ENCODE measurements around the gene GSTM1.
"Not testable (repeated sequence)": the region's sequence is repeated elsewhere in the genome, so short reads cannot be mapped to it uniquely, and the experiment has no call there.

The GSTM1 gene

DNA sequence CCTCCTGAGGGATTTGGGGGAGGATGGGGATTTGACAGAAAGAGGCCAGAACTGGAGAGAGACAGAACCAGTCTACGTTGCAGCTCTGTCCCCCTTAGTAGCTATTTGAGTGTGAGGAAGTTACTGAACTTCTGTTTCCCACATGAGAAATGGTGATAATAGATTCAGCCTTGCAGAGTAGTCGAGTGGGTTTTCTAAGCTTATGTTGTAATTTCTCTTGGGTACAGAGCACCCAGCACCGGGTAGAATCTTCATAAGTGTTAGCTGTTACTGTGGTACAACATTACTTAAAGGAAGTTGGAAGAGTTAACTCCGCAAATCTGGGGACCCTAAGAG is 27.0 kb upstream of the GSTM1 start:
- not testable (repeated sequence) for DNase-seq

DNA sequence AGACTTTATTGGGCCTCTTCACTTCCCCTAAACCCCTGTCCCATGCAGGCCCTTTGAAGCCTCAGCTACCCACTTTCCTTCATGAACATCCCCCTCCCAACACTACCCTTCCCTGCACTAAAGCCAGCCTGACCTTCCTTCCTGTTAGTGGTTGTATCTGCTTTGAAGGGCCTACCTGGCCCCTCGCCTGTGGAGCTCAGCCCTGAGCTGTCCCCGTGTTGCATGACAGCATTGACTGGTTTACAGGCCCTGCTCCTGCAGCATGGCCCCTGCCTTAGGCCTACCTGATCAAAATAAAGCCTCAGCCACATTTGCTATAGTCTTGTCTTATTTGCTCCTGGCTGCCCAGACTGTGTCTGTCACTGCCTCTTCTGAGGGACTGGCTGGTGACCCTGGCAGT is 26.2 kb upstream of the GSTM1 start:
- DNase-seq, result no peak

DNA sequence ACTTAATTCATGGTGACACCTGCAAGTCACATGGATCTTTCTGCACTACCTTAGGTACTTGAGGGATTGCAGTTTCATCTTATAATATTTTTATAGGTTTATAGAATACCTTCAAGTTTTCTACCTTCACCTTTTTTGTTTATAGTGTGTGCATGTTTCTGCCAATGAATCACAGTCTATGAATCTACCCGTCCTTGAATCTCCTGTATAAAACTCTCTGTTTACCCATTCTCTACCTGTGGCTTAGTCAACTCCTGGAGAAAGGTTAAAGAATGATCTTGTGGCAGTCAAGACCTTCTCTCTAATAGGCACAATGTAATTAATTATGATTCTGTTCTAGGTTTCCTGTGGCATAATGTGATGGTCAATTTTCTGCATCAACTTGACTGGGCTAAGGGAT is 22.9 kb upstream of the GSTM1 start:
- DNase-seq, result no peak

DNA sequence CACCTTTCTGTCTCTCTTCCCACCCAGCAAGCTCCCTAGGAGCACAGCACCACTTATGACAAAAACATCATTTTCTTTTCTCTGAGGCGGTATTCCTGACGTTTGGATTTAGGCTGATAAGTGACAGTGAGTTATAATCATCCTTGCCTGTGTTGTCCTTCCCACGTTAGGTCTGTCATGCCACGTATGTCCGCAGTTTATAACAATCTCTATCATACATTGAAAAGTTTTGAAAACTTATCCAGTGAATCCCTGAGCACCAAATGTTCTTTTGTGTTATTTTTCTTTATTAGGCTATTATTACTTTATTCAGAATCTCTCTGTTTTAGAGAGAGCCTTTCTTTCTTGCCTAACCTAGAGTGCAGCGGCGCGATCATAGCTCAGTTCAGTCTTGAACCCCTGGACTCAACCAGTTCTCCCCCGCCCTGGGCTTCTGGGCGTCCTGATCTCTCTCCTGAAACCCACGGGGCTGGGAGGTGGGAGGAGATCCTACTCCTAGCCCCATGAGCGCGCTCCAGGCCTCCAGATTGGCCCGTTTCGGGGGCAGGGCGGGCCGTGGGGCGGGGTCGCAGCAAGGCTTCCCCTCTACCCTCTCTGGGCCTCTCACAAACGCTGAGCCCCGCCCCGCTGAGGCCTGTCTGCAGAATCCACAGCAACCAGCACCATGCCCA is 20.0 kb upstream of the GSTM1 start, which contains the start of gene GSTM2:
TSS of gene GSTM2 (plus strand) at position 606 of the 671 bp plus-strand sequence. CDS start at position 665, 59 bp downstream.
- DNase-seq, result peak; percentile 87 to 90

DNA sequence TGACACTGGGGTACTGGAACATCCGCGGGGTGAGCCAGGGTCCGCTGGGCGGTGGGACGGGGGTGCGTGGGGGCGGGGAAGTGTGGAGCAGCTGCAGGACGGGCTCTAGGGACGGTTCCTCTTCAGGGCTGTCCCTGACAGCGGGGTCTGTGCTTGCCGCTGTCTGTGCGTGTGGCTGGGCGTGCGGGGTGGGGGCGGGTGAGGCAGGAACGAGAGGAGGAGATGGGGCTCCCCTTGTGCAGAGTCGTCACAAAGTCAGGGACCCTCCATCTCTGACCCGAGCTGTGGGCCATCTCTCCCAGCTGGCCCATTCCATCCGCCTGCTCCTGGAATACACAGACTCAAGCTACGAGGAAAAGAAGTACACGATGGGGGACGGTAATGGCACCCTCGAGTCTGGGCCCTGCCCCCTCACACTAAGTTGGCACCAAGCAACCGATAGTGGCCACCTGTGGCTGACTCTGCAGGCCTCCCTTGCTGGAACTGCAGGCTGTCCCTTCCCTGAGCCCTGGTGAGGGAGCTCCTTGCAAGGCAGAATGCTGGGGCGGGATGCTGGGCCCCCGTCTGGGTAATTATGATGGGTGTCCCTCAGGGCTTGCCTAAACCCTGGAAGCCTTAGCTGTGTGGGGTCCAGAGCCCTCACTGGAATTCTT is 19.4 kb upstream of the GSTM1 start:
- DNase-seq, result no peak

DNA sequence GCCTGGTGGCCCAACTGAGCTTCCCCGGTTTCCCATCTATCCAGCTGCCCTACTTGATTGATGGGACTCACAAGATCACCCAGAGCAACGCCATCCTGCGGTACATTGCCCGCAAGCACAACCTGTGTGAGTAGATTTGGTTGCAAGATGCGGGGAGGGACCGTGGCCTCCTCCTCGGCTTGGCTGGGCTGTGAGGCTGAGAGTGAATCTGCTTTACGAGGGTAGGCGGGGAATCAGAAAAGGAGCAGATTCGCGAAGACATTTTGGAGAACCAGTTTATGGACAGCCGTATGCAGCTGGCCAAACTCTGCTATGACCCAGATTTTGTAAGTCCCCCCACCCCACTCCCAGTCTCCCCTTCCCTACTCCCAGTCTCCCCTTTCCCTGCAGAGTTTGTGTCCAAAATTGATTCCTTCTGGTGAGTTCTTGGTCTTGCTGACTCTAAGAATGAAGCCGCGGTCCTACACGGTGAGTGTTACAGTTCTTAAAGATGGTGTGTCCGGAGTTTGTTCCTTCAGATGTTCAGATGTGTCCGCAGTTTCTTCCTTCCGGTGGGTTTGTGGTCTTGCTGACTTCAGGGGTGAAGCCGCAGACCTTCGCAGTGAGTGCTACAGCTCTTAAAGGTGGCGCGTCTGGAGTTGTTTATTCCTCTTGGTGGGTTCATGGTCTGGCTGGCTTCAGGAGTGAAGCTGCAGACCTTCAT is 18.2 kb upstream of the GSTM1 start:
- no peak for DNase-seq

DNA sequence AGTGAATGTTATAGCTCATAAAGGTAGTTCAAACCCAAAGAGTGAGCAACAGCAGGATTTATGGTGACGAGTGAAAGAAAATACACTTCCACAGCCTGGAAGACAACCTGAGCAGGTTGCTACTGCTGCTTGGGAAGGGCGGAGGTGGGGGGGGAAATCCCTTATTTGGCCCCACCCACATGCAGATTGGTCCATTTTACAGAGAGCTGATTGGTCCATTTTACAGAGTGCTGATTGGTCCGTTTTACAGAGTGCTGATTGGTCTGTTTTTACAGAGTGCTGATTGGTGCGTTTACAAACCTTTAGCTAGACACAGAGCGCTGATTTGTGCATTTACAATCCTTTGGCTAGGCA is 17.7 kb upstream of the GSTM1 start:
- not testable (repeated sequence) for DNase-seq

DNA sequence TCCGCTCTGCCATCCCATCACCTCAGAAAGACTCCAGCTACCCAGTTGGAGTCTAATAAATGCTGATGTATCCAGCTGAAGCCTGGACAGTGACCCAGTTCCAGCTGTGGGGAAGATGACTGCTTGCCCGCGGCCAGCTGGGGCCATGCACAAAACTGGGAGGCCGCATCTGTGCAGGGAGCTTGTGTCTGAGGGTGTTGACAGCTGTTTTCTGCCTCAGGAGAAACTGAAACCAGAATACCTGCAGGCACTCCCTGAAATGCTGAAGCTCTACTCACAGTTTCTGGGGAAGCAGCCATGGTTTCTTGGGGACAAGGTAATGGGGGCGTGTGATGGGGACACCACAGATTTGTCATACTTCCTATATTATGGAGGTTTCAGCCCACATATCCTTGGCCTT is 16.6 kb upstream of the GSTM1 start:
- DNase-seq, result no peak

DNA sequence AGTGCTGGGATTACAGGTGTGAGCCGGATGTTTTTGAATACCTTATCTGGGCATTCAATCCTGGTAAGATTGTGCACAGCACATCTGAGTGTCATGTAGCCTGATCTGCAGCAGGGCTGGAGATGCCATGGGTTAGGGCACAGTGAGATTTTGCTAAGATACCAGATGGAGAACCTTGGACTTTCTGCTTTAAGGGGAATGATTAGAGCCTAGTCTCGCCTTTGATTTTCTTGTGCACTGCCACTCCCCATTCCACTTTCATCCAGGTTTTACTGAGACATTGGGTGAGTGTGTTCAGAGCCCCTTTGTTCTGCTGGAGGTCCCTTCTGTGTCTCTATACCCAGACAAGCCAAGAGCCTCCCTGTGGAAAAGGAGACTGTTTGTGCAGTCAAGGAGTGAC is 13.8 kb upstream of the GSTM1 start:
- DNase-seq, result not testable (repeated sequence)

DNA sequence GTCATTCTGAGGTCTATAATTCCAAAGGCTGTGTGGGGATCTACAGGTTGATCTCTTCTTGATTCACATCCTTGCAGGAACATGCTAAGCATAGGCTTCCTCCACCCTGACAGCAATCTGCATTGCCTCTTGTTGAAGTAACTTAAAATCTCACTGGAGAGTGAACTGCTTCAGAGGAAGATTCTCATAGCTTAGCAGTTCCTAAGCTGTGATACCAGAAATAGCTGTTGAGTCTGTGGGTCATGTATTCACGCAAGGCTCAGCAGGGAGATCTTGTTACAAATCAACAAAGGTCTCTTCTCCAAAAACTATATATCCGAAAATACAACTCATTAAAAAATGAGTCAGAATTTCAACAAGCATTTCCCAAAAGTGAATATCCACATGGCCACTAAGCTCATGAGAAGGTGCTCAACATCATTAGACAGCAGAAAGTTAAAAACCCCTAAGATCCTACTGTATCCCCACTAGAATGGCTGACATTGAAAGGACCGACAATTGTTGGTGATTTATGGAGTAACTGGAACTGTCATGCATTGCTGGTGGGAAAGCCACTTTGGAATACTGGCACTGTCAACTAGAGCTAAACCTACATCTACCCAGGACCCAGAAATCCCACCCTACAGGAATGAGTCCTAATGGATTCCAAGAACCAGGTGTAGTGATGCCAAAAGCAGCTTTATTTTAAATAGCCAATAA is 10.8 kb upstream of the GSTM1 start:
- DNase-seq, result not testable (repeated sequence)

DNA sequence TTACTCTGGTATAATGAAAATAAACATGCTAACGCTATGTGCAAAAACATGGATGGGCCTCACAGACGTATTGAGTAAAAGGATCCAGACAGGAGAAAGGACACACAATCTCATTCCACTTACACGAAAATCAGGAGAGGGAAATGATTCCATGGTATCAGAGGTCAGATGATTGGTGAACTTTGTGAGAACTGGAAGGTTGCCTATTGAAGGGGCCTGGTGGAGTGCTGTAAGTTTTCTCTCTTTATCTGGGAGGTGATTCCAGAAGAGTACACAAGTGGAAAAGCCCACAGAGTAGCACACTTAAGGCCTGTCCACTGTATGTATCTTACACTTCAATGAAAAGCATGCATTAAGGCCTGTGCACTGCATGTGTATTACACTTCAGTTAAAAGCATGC is 10.2 kb upstream of the GSTM1 start:
- no peak for DNase-seq

DNA sequence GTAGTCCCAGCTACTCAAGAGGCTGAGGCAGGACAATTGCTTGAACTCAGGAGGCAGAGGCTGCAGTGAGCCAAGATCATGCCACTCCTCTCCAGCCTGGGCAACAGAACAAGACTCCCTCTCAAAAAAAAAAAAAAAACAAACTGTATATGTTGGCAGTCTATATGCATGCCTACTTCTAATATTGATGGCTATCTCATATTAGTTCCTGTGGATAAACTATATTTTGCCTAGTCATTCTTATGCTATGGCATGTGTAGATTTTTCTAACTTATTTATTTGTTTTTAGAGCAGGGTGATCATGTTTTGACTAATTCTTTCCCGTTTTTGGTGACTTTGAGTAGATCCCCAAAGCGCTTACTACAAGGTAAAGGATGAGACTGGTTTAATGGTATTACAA is 9.0 kb upstream of the GSTM1 start:
- DNase-seq, result not testable (repeated sequence)

DNA sequence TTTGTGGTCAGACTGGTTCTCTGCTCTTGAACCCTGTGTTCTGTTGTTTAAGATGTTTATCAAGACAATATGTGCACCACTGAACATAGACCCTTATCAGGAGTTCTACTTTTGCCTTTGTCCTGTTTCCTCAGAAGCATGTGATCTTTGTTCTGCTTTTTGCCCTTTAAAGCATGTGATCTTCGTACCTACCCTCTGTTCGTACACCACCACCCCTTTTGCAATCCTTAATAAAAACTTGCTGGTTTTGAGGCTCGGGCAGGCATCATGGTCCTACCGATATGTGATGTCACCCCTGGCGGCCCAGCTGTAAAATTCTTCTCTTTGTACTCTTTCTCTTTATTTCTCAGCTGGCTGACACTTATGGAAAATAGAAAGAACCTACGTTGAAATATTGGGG is 2.8 kb upstream of the GSTM1 start:
- DNase-seq, result not testable (repeated sequence)

DNA sequence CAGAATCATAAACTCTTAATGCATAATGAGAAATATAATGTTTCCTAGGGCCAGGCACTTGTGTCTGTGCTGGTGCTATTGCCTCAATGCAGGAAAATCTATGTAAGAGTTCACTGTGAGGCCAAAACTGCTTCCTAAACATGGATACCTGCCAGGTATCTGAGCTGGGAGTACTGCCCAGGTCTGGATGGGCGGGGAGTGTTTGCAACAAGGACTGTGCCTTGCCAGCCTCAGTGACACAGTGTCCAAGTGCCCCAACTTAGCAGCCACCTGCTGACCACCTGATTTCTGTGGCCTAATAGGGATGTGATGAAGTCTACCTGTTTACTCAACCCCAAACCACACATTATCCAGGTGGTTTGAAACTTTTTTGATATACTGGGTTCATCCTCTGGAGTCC is 2.2 kb upstream of the GSTM1 start:
- not testable (repeated sequence) for DNase-seq

DNA sequence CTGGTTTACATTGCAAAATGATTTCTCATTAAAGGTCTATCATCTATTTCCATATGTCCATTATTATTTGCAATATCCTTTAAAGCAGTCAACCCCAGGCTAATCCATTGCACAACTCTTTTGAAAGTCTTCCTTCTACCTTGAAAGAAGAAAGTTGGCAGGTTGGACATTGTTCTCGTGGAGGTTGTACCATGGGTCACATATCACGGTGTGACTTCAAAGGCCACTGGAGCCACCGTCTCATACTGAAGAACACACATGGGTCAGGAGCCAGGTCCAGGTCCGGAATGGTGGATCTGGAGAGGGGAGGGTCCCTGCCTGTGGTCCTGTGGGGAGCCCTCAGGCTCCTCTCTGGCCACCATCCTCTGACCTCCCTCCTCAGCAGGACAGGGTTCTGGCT is 1.7 kb upstream of the GSTM1 start:
- not testable (repeated sequence) for DNase-seq

DNA sequence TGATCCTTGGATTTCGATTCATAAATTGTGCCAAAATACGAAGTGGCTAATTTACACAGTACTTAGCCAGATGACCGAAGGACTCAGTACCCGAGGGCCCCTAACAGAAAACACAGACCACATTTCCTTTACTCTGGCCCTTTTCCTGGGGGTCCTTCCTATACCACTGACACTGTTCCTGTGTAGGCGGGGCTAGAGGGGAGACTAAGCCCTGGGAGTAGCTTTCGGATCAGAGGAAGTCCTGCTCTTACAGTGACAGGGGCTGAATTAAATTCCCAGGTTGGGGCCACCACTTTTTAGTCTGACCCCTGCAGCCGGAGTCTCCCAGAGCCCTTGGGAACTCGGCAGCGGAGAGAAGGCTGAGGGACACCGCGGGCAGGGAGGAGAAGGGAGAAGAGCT is 508 bp upstream of the GSTM1 start:
- not testable (repeated sequence) for DNase-seq

DNA sequence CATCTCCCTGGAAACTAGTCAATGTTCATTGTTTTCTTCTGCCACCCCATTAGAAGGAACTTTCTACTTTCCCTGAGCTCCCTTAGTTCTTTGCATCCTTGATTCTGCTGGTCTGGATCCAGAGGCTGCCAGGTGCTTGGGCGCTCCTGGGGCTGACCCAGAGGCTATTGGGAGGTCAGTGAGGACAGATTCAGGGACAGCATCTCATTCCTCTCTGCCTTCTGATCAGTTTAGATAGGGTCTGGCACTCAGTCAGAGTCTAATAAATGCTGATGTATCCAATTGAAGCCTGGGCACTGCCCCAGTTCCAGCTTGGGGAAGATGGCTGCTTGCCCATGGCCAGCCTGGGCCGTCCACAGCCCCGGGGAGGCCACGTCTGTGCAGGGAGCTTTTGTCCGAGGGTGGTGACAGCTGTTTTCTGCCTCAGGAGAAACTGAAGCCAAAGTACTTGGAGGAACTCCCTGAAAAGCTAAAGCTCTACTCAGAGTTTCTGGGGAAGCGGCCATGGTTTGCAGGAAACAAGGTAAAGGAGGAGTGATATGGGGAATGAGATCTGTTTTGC is 2.3 kb downstream of the GSTM1 start:
- DNase-seq, result no peak

DNA sequence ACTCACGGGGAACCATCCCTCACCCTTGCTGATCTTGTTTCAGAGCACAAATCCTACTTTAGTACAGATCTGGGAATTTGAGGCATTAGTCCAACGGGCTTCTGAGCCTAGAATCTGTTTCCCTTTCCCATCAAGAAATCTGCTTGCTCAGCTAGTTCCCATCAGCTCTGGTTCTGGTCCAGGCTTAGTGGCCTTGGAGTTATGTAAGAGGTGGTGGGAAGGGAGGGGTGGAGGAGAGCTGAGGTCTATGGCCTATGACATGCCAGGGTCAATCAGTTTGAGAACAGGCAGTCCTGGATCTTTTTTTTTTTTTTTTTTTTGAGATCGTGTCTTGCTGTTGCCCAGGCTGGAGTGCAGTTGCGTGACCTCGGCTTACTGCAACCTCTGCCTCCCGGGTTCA is 4.1 kb downstream of the GSTM1 start:
- no peak for DNase-seq

DNA sequence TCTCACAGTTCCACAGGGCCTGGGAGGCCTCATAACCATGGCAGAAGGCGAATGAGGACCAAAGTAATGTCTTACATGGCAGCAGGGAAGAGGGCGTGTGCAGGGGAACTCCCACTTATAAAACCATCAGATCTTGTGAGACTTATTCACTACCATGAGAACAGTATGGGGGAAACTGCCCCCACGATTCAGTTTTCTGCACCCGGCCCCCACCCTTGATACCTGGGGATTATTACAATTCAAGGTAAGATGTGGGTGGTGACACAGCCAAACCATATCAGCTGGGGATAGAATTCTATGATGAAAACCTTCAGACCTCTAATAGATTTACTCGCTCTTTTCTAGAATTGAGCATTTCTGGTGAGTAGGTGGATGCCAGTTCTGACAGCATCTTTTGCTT is 6.8 kb downstream of the GSTM1 start:
- not testable (repeated sequence) for DNase-seq

DNA sequence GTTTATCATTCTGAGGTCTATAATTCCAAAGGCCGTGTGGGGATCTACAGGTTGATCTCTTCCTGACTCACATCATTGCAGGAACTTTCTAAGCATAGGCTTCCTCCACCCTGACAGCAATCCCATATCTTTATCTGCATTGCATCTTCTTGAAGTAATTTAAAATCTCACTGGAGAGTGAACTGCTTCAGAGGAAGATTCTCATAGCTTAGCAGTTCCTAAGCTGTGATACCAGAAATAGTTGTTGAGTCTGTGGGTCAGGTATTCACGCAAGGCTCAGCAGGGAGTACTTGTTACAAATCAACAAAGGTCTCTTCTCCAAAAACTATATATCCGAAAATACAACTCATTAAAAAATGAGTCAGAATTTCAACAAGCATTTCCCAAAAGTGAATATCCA is 7.5 kb downstream of the GSTM1 start:
- DNase-seq, result not testable (repeated sequence)

DNA sequence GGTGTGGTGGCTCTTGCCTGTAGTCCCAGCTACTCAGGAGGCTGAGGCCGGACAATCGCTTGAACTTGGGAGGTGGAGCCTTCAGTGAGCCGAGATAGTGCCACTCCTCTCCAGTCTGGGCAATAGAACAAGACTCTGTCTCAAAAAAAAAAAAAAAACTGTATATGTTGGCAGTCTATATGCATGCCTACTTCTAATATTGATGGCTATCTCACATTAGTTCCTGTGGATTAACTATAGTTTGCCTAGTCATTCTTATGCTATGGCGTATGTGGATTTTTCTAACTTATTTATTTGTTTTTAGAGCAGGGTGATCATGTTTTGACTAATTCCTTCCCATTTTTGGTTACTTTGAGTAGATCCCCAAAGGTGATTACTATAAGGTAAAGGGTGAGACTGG is 9.4 kb downstream of the GSTM1 start:
- no peak for DNase-seq

DNA sequence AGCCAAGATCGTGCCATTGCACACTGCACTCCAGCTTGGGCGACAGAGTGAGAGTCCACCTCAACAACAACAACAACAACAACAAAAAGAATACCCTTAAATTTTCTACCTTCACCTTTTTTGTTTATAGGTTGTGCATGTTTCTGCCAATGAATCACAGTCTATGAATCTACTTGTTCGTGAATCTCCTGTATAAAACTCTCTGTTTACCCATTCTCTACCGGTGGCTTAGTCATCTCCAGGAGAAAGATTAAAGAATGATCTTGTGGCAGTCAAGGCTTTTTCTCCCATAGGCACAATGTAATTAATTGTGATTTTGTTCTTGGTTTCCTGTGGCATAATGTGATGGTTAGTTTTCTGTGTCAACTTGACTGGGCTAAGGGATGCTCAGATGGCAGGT is 10.2 kb downstream of the GSTM1 start:
- DNase-seq, result not testable (repeated sequence)

DNA sequence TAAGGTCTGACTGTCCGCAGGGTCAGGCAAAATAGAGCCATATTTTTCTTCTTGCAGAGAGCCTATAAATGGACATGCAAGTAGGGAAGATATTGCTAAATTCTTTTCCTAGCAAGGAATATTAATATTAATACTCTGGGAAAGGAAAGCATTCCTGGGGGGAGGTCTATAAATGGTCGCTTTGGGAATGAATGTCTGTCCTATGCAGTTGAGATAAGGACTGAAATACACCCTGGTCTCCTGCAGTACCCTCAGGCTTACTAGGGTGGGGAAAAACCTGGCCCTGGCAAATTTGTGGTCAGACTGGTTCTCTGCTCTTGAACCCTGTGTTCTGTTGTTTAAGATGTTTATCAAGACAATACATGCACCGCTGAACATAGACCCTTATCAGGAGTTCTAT is 15.3 kb downstream of the GSTM1 start:
- not testable (repeated sequence) for DNase-seq

Measured in stimulated activated CD4-positive, alpha-beta T cell treated with anti-CD3 and anti-CD28 coated beads, Interleukin-2, amount 100 ng/mL, for 24 hours (primary cell).